Tibial nerve (tissue), 3 donors: Measurements from ENCODE around the gene ETV3.

Experiments used
- POLR2A ChIP-seq, 2 donors: fragments of 450-650 bp; IDR thresholded peaks; one replicate each; pipeline ENCODE4 v1.6.1; 2017; ENCODE audit warnings: antibody characterized with exemption in 2 of 2, mild to moderate bottlenecking in 2 of 2, moderate library complexity in 2 of 2
- TF ChIP-seq, protein P1 (sequence below), 5 experiments: fragments of 200-600 bp in 3 of 5; fragments of 450-650 bp in 2 of 5; sonication (generic) in 3 of 5; IDR thresholded peaks; one replicate each; pipeline ENCODE4 v1.5.1; 2016 to 2019; ENCODE audit warnings: antibody characterized with exemption in 5 of 5, mild to moderate bottlenecking in 3 of 5, moderate library complexity in 2 of 5

DNA sequence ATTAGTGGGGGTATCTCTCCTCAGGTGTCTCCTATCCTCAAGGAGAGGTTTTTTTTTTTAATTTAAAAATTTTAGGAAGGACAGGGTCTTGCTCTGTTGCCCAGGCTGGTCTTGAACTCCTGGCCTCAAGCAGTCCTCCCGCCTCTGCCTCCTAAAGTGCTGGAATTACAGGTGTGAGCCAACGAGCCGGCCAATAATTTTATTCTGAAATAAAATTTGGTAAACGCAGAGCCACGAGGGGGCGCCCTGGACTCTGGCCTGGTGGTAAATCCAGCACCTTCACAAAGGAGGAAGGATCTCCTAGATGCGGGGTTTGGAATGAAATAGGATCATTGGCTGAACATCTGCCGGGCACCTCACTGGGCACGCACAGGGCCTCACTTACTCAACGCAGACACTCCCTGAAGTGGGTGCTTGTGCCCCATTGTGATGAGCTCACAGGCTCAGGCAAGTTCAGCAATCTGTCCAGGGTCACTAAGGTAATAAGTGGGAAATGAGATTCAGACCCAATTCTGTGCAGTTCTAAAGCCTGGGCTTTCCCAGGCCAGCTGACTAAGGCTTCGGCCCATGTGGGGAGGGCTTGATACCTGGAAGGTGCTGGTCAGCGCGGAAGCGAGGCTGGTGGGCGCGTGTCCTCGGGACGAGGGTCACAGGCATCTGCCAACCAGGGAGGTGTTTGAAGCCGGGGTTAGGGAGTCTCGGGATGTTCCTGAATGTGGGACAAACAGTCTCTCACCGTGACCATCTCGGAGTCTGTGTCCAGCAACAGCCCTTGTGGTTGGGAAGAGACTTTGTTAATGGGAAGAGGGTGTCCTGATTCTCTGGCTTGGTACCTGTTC is 32.7 kb upstream of the ETV3 start:
- no peak for TF ChIP-seq POLR2A (IDR thresholded peaks at IDR 0.05)
- TF ChIP-seq, protein P1, sequence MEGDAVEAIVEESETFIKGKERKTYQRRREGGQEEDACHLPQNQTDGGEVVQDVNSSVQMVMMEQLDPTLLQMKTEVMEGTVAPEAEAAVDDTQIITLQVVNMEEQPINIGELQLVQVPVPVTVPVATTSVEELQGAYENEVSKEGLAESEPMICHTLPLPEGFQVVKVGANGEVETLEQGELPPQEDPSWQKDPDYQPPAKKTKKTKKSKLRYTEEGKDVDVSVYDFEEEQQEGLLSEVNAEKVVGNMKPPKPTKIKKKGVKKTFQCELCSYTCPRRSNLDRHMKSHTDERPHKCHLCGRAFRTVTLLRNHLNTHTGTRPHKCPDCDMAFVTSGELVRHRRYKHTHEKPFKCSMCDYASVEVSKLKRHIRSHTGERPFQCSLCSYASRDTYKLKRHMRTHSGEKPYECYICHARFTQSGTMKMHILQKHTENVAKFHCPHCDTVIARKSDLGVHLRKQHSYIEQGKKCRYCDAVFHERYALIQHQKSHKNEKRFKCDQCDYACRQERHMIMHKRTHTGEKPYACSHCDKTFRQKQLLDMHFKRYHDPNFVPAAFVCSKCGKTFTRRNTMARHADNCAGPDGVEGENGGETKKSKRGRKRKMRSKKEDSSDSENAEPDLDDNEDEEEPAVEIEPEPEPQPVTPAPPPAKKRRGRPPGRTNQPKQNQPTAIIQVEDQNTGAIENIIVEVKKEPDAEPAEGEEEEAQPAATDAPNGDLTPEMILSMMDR (IDR thresholded peaks at IDR 0.05): peak in 2 of 5 experiments; percentile 28 to 29
